Hair follicular keratinocyte (primary cell): Measurements from ENCODE around the gene CLEC12A. TPM values are rescaled to one million over a fixed set of nuclear protein-coding genes. Genes with fewer than 3 reads are reported as not detected.

ENCODE experiments used
- total RNA-seq: library from RNA; depleted of rRNA; stranded (reverse); fragments of >200 nt; gene quantifications from 2 replicates; pipeline ENCODE4 v1.2.3, GENCODE V29; 2015

Gene CLEC12A
- not detected in 2 replicates for total RNA-seq

DNA sequence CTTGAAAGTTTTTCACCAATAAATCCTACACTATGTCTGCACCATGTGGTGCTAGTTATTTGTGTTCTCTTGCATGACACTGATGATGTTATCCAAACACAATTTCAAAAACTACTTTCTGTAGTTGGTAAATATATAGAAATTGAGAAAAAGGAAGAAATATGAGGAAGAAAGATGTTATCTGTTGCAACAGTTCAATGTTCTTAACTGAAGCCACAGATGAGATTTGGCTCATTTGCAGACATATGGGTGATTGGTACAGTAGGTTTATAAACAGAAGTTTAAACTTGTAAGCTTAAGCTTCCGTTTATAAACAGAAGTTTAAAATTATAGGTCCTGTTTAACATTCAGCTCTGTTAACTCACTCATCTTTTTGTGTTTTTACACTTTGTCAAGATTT, at the start of gene CLEC12A:
Gene CLEC12A (plus strand): TSS at position 229 of the 400 bp plus-strand sequence. CDS start 188 bp downstream, outside the sequence.

DNA sequence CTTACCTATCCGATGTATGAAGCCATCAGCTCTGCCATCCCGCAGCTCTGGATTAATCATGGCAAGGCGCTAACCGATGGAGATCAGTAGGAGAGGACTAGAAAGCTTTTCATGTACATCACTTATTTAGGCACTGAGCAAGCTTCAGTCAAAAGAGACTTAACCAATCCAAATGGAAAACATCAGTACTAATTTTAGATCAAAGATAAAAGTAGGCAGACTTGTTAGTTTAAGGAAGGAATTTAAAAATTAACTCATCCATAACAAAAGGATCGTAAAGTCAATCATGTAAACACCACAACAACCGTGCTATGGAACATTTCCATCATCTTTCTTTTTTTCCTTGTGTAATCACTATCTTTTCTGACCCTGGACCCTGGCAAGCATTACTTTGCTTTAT, 38.9 kb upstream of the CLEC12A start, which contains the start of gene CLEC2A:
Gene CLEC2A (minus strand): TSS at position 101 of the 400 bp plus-strand sequence. CDS start 41 bp downstream, at position 60.

DNA sequence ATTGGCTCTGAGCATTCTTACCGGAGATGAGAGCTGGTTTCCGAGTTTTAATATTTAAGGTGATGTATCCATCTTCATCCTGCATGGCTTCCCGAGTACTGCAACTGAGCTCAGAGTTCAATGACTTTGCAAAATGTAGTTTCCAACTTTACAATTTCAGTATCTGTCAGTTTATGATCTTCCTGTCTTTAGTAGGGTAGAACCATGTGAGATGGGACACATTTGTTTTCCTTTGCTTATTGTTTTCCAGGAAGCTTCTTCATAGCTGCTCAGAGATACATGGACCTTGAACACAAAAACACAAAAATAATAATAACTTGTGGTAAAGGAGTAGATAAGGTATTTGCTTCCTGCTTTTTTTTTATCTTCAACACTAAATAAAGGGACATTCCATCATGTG, 27.8 kb downstream of the CLEC12A start, which contains the start of gene CLEC1B:
Gene CLEC1B (minus strand): TSS at position 106 of the 400 bp plus-strand sequence. CDS start 21 bp downstream, at position 85.

DNA sequence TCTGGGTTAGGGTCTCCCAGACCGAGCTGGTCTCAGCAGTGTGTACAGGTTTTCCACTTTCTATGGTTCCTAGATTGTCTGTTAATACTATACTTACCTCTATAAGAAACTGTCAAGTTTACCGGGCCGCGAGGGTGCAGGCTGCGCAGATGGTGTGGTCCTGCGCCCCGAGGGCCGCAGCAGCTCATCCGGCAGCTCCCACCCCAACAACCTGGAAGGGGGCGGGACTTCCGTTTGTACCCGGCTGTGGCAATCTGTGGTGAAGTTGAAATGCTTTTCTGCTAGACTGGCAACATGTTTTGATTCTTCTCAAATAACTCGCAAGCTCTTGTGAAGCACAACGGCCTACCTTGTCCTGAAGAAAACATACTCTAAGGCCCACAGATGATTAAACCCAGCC, 59.2 kb downstream of the CLEC12A start, which contains the start of gene CLEC9A:
Gene CLEC9A (plus strand): TSS at position 237 of the 400 bp plus-strand sequence. CDS start 22,006 bp downstream, outside the sequence.

Other genes with a start within 250 kb of the CLEC12A start
- not detected in 2 replicates for gene CLECL1, start 238.3 kb upstream of the CLEC12A start, total RNA-seq
- not detected in 2 replicates for gene CD69, start 210.5 kb upstream of the CLEC12A start, total RNA-seq
- gene KLRF1, start 143.9 kb upstream of the CLEC12A start, total RNA-seq, result 2.0 TPM in 1 of 2 replicates, not detected in the other
- 0.08 and 1.6 TPM in 2 replicates for gene CLEC2B, start 102.1 kb upstream of the CLEC12A start, total RNA-seq
- not detected in 2 replicates for gene KLRF2, start 89.9 kb upstream of the CLEC12A start, total RNA-seq
- not detected in 2 replicates for gene CLEC2A, start 39.0 kb upstream of the CLEC12A start, total RNA-seq
- not detected in 2 replicates for gene CLEC1B, start 27.7 kb downstream of the CLEC12A start, total RNA-seq
- not detected in 2 replicates for gene CLEC12B, start 39.2 kb downstream of the CLEC12A start, total RNA-seq
- not detected in 2 replicates for gene CLEC9A, start 59.3 kb downstream of the CLEC12A start, total RNA-seq
- not detected in 2 replicates for gene CLEC1A, start 127.6 kb downstream of the CLEC12A start, total RNA-seq
- gene CLEC7A, start 158.8 kb downstream of the CLEC12A start, total RNA-seq, result not detected in 2 replicates
- 0.04 TPM in 1 of 2 replicates, not detected in the other for gene OLR1, start 200.7 kb downstream of the CLEC12A start, total RNA-seq
- gene TMEM52B, start 207.6 kb downstream of the CLEC12A start, total RNA-seq, result not detected in 2 replicates
- gene GABARAPL1, start 241.5 kb downstream of the CLEC12A start, total RNA-seq, result 9.1 and 19.6 TPM in 2 replicates